Trophoblast cell (in vitro differentiated cells and primary cell): ENCODE data around the gene UBE2I.

Source experiments
- DNase-seq, 2 donors: peaks; one replicate each; pipeline ENCODE4 v3.0.0-alpha.2; 2016
- H2AFZ ChIP-seq: 2 replicates; pipeline ENCODE4 v1.6.1; 2013; ENCODE audit warnings: low read length, moderate library complexity, mild to moderate bottlenecking; ENCODE audit not compliant: insufficient read depth, poor library complexity
- H2AK5ac ChIP-seq: 2 replicates; pipeline ENCODE4 v1.6.1; 2013; ENCODE audit warnings: mild to moderate bottlenecking, low read length
- H2BK120ac ChIP-seq: 2 replicates; pipeline ENCODE4 v1.6.1; 2013; ENCODE audit warnings: low read length, mild to moderate bottlenecking, moderate library complexity; ENCODE audit not compliant: insufficient read depth, poor library complexity
- H2BK12ac ChIP-seq: 2 replicates; pipeline ENCODE4 v1.6.1; 2013; ENCODE audit warnings: mild to moderate bottlenecking, low read length, moderate library complexity
- H2BK5ac ChIP-seq: 2 replicates; pipeline ENCODE4 v1.6.1; 2013; ENCODE audit warnings: low read length, low read depth, moderate library complexity, mild to moderate bottlenecking; ENCODE audit not compliant: poor library complexity
- H3K14ac ChIP-seq: 2 replicates; pipeline ENCODE4 v1.6.1; 2013; ENCODE audit warnings: mild to moderate bottlenecking, low read length
- H3K18ac ChIP-seq: 2 replicates; pipeline ENCODE4 v1.6.1; 2013; ENCODE audit warnings: mild to moderate bottlenecking, low read length
- H3K23ac ChIP-seq: 2 replicates; pipeline ENCODE4 v1.6.1; 2013; ENCODE audit warnings: low read length
- H3K27ac ChIP-seq: 2 replicates; pipeline ENCODE4 v1.5.1; 2013; ENCODE audit warnings: low read depth, mild to moderate bottlenecking, inconsistent platforms, low read length, moderate library complexity
- H3K27me3 ChIP-seq: 2 replicates; pipeline ENCODE4 v1.6.1; 2013; ENCODE audit warnings: inconsistent platforms, mild to moderate bottlenecking, low read length, moderate library complexity; ENCODE audit not compliant: insufficient read depth
- H3K36me3 ChIP-seq, 2 experiments: 1 replicate in 1 of 2; 2 replicates in 1 of 2; pipeline ENCODE4 v1.6.1; 2013; ENCODE audit warnings: low read length in 2 of 2, mild to moderate bottlenecking in 2 of 2, moderate library complexity in 1 of 2; ENCODE audit not compliant: insufficient read depth in 2 of 2, control insufficient read depth in 1 of 2
- H3K4ac ChIP-seq: 2 replicates; pipeline ENCODE4 v1.6.1; 2013; ENCODE audit warnings: low read depth, mild to moderate bottlenecking, low read length, moderate library complexity
- H3K4me1 ChIP-seq, 2 experiments: 1 replicate in 1 of 2; 2 replicates in 1 of 2; pipeline ENCODE4 v1.6.1; 2013; ENCODE audit warnings: low read length in 2 of 2, mild to moderate bottlenecking in 2 of 2, moderate library complexity in 1 of 2; ENCODE audit not compliant: insufficient read depth in 2 of 2, control insufficient read depth in 1 of 2
- H3K4me2 ChIP-seq: 2 replicates; pipeline ENCODE4 v1.6.1; 2013; ENCODE audit warnings: inconsistent platforms, mild to moderate bottlenecking, low read length, moderate library complexity
- H3K4me3 ChIP-seq: 2 replicates; pipeline ENCODE4 v1.5.1; 2013; ENCODE audit warnings: mild to moderate bottlenecking, low read depth, low read length, inconsistent platforms
- H3K79me1 ChIP-seq: one replicate; pipeline ENCODE4 v1.6.1; 2013; ENCODE audit warnings: low read length
- H3K79me2 ChIP-seq: 2 replicates; pipeline ENCODE4 v1.6.1; 2013; ENCODE audit warnings: low read length, mild to moderate bottlenecking; ENCODE audit not compliant: control insufficient read depth, insufficient read depth, poor library complexity
- H3K9ac ChIP-seq: 2 replicates; pipeline ENCODE4 v1.6.1; 2013; ENCODE audit warnings: mild to moderate bottlenecking, low read length
- H3K9me3 ChIP-seq: 2 replicates; pipeline ENCODE4 v1.6.1; 2013; ENCODE audit warnings: low read depth, mild to moderate bottlenecking, control low read depth, inconsistent platforms, low read length; ENCODE audit not compliant: insufficient read depth
- H4K12ac ChIP-seq: 2 replicates; pipeline ENCODE4 v1.6.1; 2013; ENCODE audit warnings: low read depth, mild to moderate bottlenecking, low read length, moderate library complexity
- H4K8ac ChIP-seq: 2 replicates; pipeline ENCODE4 v1.6.1; 2013; ENCODE audit warnings: low read depth, mild to moderate bottlenecking, low read length, moderate library complexity
- H4K91ac ChIP-seq: one replicate; pipeline ENCODE4 v1.6.1; 2013; ENCODE audit warnings: low read depth, mild to moderate bottlenecking, low read length, moderate library complexity
- WGBS: extraction: QIAGEN DNeasy Blood & Tissue Kit; methylation state at CpG from one replicate; pipeline ENCODE4 v1.1.7; 2013; ENCODE audit warnings: missing lambda C conversion rate; ENCODE audit not compliant: insufficient read length, insufficient coverage; ENCODE audit errors: extremely low coverage; 5-methylcytosine and 5-hydroxymethylcytosine counted together

The UBE2I gene

GRCh38 chr16:1275791-1276579, 33.5 kb upstream of the UBE2I start:
- peaks cover 5% of the 10 kb centered on the region for H3K9me3 ChIP-seq
- no peak overlapping the region for H3K23ac ChIP-seq
- no peak for DNase-seq
- no peak overlapping the region for H2AFZ ChIP-seq
- H3K4me2 ChIP-seq, result no peak overlapping the region
- no peak overlapping the region for H3K27ac ChIP-seq
- H3K4me1 ChIP-seq, result no peaks in the 10 kb centered on the region
- H3K14ac ChIP-seq, result no peak overlapping the region
- H2BK120ac ChIP-seq, result no peak overlapping the region
- no peak overlapping the region for H3K9ac ChIP-seq
- no peak overlapping the region for H2BK5ac ChIP-seq
- H3K79me2 ChIP-seq, result no peaks in the 10 kb centered on the region
- no peak overlapping the region for H4K8ac ChIP-seq
- H4K91ac ChIP-seq, result no peak overlapping the region
- H3K4me3 ChIP-seq, result no peak overlapping the region
- no peak overlapping the region for H2BK12ac ChIP-seq
- H3K79me1 ChIP-seq, result no peaks in the 10 kb centered on the region
- H3K18ac ChIP-seq, result no peak overlapping the region
- no CpG with 5 or more reads among the region's 30 CpGs for WGBS
- no peak overlapping the region for H4K12ac ChIP-seq
- no peak overlapping the region for H3K4ac ChIP-seq
- H2AK5ac ChIP-seq, result no peak overlapping the region
- H3K27me3 ChIP-seq, result no peaks in the 10 kb centered on the region
- no peaks in the 10 kb centered on the region for H3K36me3 ChIP-seq

GRCh38 chr16:1276580-1276878, 32.9 kb upstream of the UBE2I start:
- no peak overlapping the region for H3K4ac ChIP-seq
- H3K27ac ChIP-seq, result no peak overlapping the region
- no peak for DNase-seq
- no peaks in the 10 kb centered on the region for H3K4me1 ChIP-seq
- no peak overlapping the region for H4K91ac ChIP-seq
- no peaks in the 10 kb centered on the region for H3K36me3 ChIP-seq
- H3K27me3 ChIP-seq, result no peaks in the 10 kb centered on the region
- no peak overlapping the region for H3K4me3 ChIP-seq
- H3K4me2 ChIP-seq, result no peak overlapping the region
- no CpG with 5 or more reads among the region's 14 CpGs for WGBS
- H3K79me2 ChIP-seq, result no peaks in the 10 kb centered on the region
- H3K14ac ChIP-seq, result no peak overlapping the region
- H2AFZ ChIP-seq, result no peak overlapping the region
- no peak overlapping the region for H2AK5ac ChIP-seq
- H4K12ac ChIP-seq, result no peak overlapping the region
- peaks cover 2% of the 10 kb centered on the region for H3K9me3 ChIP-seq
- no peak overlapping the region for H3K18ac ChIP-seq
- H3K23ac ChIP-seq, result no peak overlapping the region
- H4K8ac ChIP-seq, result no peak overlapping the region
- no peak overlapping the region for H3K9ac ChIP-seq
- no peak overlapping the region for H2BK5ac ChIP-seq
- no peaks in the 10 kb centered on the region for H3K79me1 ChIP-seq
- H2BK12ac ChIP-seq, result no peak overlapping the region
- H2BK120ac ChIP-seq, result no peak overlapping the region

- H3K79me1 ChIP-seq, result no peaks in the 10 kb centered on the region
- WGBS, result no CpG with 5 or more reads among the region's 19 CpGs
- H3K9ac ChIP-seq, result no peak overlapping the region
- H3K4me1 ChIP-seq, result no peaks in the 10 kb centered on the region
- H3K27ac ChIP-seq, result no peak overlapping the region
- no peaks in the 10 kb centered on the region for H3K27me3 ChIP-seq
- no peak overlapping the region for H2AFZ ChIP-seq
- H4K91ac ChIP-seq, result no peak overlapping the region
- no peak overlapping the region for H3K4me3 ChIP-seq
- no peak overlapping the region for H4K12ac ChIP-seq
- H3K79me2 ChIP-seq, result no peaks in the 10 kb centered on the region
- no peak overlapping the region for H4K8ac ChIP-seq
- peaks cover 2% of the 10 kb centered on the region for H3K9me3 ChIP-seq
- no peak overlapping the region for H3K4me2 ChIP-seq
- H3K36me3 ChIP-seq, result no peaks in the 10 kb centered on the region
- no peak overlapping the region for H3K23ac ChIP-seq
- no peak for DNase-seq
- H3K4ac ChIP-seq, result no peak overlapping the region
- no peak overlapping the region for H3K14ac ChIP-seq
- H2BK120ac ChIP-seq, result no peak overlapping the region
- no peak overlapping the region for H2BK12ac ChIP-seq
- H2BK5ac ChIP-seq, result no peak overlapping the region
- no peak overlapping the region for H2AK5ac ChIP-seq
- no peak overlapping the region for H3K18ac ChIP-seq
Observed at GRCh38 chr16:1277151-1277598, 32.3 kb upstream of the UBE2I start.

GRCh38 chr16:1277617-1278282, 31.7 kb upstream of the UBE2I start:
- H2BK5ac ChIP-seq, result no peak overlapping the region

More at GRCh38 chr16:1277617-1278282, 31.7 kb upstream of the UBE2I start:
- no peaks in the 10 kb centered on the region for H3K79me1 ChIP-seq
- H3K18ac ChIP-seq, result no peak overlapping the region
- no peak overlapping the region for H3K4ac ChIP-seq
- H2BK120ac ChIP-seq, result no peak overlapping the region
- no peak overlapping the region for H3K23ac ChIP-seq
- no peak overlapping the region for H3K4me3 ChIP-seq
- WGBS, result no CpG with 5 or more reads among the region's 21 CpGs
- H3K14ac ChIP-seq, result no peak overlapping the region
- H2AFZ ChIP-seq, result no peak overlapping the region
- H3K27ac ChIP-seq, result no peak overlapping the region
- no peak overlapping the region for H4K12ac ChIP-seq
- H4K91ac ChIP-seq, result no peak overlapping the region
- no peaks in the 10 kb centered on the region for H3K4me1 ChIP-seq
- DNase-seq, result no peak
- H3K9me3 ChIP-seq, result peaks cover 2% of the 10 kb centered on the region
- no peak overlapping the region for H4K8ac ChIP-seq
- no peak overlapping the region for H3K4me2 ChIP-seq
- no peak overlapping the region for H2BK12ac ChIP-seq
- no peaks in the 10 kb centered on the region for H3K27me3 ChIP-seq
- no peak overlapping the region for H2AK5ac ChIP-seq
- no peak overlapping the region for H3K9ac ChIP-seq
- H3K79me2 ChIP-seq, result no peaks in the 10 kb centered on the region
- H3K36me3 ChIP-seq, result no peaks in the 10 kb centered on the region
